Keratinocyte (primary cell): ENCODE measurements around the gene KAT5.

Source experiments
- EZH2 ChIP-seq: IDR thresholded peaks from one replicate; pipeline ENCODE4 v1.6.1; 2012; ENCODE audit warnings: inconsistent platforms, mild to moderate bottlenecking, low read length, moderate library complexity
- TF ChIP-seq, protein P1 (sequence below), 3 experiments: IDR thresholded peaks in 1 of 3; conservative IDR thresholded peaks in 1 of 3; optimal IDR thresholded peaks in 1 of 3; 2 replicates in 2 of 3; 3 replicates in 1 of 3; pipeline versions ENCODE3 to v1.5.1; 2011; ENCODE audit warnings: low read length in 3 of 3, mild to moderate bottlenecking in 3 of 3, moderate library complexity in 2 of 3, control low read depth in 1 of 3, inconsistent platforms in 1 of 3; ENCODE audit not compliant: insufficient read depth in 2 of 3; ENCODE audit errors: extremely low read depth in 1 of 3

DNA sequence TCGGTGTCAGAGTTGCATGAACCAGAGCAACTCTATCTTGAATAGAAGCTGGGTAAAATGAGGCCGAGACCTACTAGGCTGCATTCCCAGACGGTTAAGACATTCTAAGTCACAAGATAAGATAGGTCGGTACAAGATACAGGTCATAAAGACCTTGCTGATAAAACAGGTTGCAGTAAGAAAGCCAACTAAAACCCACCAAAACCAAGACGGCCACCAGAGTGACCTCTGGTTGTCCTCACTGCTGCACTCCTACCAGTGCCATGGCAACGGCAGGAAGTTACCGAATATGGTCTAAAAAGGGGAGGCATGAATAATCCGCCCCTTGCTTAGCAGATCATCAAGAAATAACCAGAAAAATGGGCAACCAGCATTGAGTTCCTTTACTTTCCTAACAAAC lies 2.4 kb upstream of the KAT5 start:
- TF ChIP-seq, protein P1, sequence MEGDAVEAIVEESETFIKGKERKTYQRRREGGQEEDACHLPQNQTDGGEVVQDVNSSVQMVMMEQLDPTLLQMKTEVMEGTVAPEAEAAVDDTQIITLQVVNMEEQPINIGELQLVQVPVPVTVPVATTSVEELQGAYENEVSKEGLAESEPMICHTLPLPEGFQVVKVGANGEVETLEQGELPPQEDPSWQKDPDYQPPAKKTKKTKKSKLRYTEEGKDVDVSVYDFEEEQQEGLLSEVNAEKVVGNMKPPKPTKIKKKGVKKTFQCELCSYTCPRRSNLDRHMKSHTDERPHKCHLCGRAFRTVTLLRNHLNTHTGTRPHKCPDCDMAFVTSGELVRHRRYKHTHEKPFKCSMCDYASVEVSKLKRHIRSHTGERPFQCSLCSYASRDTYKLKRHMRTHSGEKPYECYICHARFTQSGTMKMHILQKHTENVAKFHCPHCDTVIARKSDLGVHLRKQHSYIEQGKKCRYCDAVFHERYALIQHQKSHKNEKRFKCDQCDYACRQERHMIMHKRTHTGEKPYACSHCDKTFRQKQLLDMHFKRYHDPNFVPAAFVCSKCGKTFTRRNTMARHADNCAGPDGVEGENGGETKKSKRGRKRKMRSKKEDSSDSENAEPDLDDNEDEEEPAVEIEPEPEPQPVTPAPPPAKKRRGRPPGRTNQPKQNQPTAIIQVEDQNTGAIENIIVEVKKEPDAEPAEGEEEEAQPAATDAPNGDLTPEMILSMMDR (optimal IDR thresholded peaks at IDR 0.05 in 1 of 3, IDR thresholded peaks at IDR 0.05 in 1 of 3, conservative IDR thresholded peaks at IDR 0.05 in 1 of 3; ENCODE audit: extremely low read depth in 1 of 3, insufficient read depth in 2 of 3, low read length in 3 of 3), result no peak
- no peak for TF ChIP-seq EZH2
